ENCODE data around the gene LOX.

- peak in 2 of 3 experiments; percentile 49 to 58 for TF ChIP-seq CTCF (optimal IDR thresholded peaks at IDR 0.05 in 1 of 3, IDR thresholded peaks at IDR 0.05 in 1 of 3, conservative IDR thresholded peaks at IDR 0.05 in 1 of 3; ENCODE audit: extremely low read depth in 1 of 3, insufficient read depth in 2 of 3, low read length in 3 of 3)
- TF ChIP-seq EZH2 (IDR thresholded peaks at IDR 0.05; ENCODE audit: low read length): no peak
Observed at GRCh38 chr5:122091936-122092600, 14.0 kb upstream of the LOX start.

All from keratinocyte (primary cell).